H9 (cell line): ENCODE measurements around the gene FBN1. TPM values are rescaled to one million over a fixed set of nuclear protein-coding genes. Genes with fewer than 3 reads are reported as not detected.

Experiments
- DNase-seq: peaks from one replicate; pipeline ENCODE4 v3.0.0-alpha.2; 2017
- H2AFZ ChIP-seq: one replicate; pipeline ENCODE4 v1.6.1; 2013; ENCODE audit warnings: mild to moderate bottlenecking, low read length, control low read depth, moderate library complexity
- H2AK5ac ChIP-seq: 2 replicates; pipeline ENCODE4 v1.6.1; 2013; ENCODE audit warnings: low read length, control low read depth, mixed read lengths; ENCODE audit not compliant: insufficient read length
- H2BK120ac ChIP-seq: one replicate; pipeline ENCODE4 v1.6.1; 2013; ENCODE audit warnings: low read depth, mild to moderate bottlenecking, low read length, control low read depth, inconsistent platforms; ENCODE audit not compliant: poor library complexity, severe bottlenecking
- H2BK12ac ChIP-seq: 2 replicates; pipeline ENCODE4 v1.6.1; 2013; ENCODE audit warnings: low read length, control low read depth, mixed read lengths, low read depth; ENCODE audit not compliant: insufficient read length
- H2BK15ac ChIP-seq: 2 replicates; pipeline ENCODE4 v1.6.1; 2013; ENCODE audit warnings: low read depth, low read length, control low read depth
- H2BK20ac ChIP-seq: one replicate; pipeline ENCODE4 v1.6.1; 2013; ENCODE audit warnings: low read depth, mild to moderate bottlenecking, low read length, control low read depth, inconsistent platforms; ENCODE audit not compliant: poor library complexity, severe bottlenecking
- H2BK5ac ChIP-seq: 2 replicates; pipeline ENCODE4 v1.6.1; 2013; ENCODE audit warnings: low read length, control low read depth, mixed read lengths; ENCODE audit not compliant: insufficient read length
- H3K14ac ChIP-seq: 2 replicates; pipeline ENCODE4 v1.6.1; 2013; ENCODE audit warnings: low read length, control low read depth; ENCODE audit not compliant: insufficient read depth
- H3K18ac ChIP-seq: 2 replicates; pipeline ENCODE4 v1.6.1; 2013; ENCODE audit warnings: low read depth, mild to moderate bottlenecking, mixed read lengths, low read length, control low read depth; ENCODE audit not compliant: insufficient read length
- H3K23ac ChIP-seq: 2 replicates; pipeline ENCODE4 v1.6.1; 2013; ENCODE audit warnings: low read length, control low read depth, mixed read lengths, low read depth; ENCODE audit not compliant: insufficient read length
- H3K23me2 ChIP-seq: 2 replicates; pipeline ENCODE4 v1.6.1; 2013; ENCODE audit warnings: low read depth, mild to moderate bottlenecking, mixed read lengths, low read length, control low read depth; ENCODE audit not compliant: insufficient read length, poor library complexity, severe bottlenecking
- H3K27ac ChIP-seq: 2 replicates; pipeline ENCODE4 v1.5.1; 2013; ENCODE audit warnings: low read length, control low read depth, mixed read lengths, low read depth; ENCODE audit not compliant: insufficient read length
- H3K27me3 ChIP-seq: 2 replicates; pipeline ENCODE4 v1.6.1; 2013; ENCODE audit warnings: low read length, control low read depth, inconsistent platforms; ENCODE audit not compliant: insufficient read depth
- H3K4ac ChIP-seq: 2 replicates; pipeline ENCODE4 v1.6.1; 2013; ENCODE audit warnings: low read depth, mild to moderate bottlenecking, control low read depth, inconsistent platforms, low read length, moderate library complexity
- H3K4me1 ChIP-seq: 2 replicates; pipeline ENCODE4 v1.6.1; 2013; ENCODE audit warnings: low read length, control low read depth, inconsistent platforms; ENCODE audit not compliant: insufficient read depth
- H3K4me2 ChIP-seq: 2 replicates; pipeline ENCODE4 v1.6.1; 2013; ENCODE audit warnings: low read length, control low read depth, mixed read lengths; ENCODE audit not compliant: insufficient read length, insufficient read depth
- H3K56ac ChIP-seq: 2 replicates; pipeline ENCODE4 v1.6.1; 2013; ENCODE audit warnings: low read depth, mild to moderate bottlenecking, mixed read lengths, low read length, control low read depth; ENCODE audit not compliant: insufficient read length
- H3K79me1 ChIP-seq: 2 replicates; pipeline ENCODE4 v1.6.1; 2013; ENCODE audit warnings: low read depth, mild to moderate bottlenecking, moderate library complexity, low read length, control low read depth, inconsistent platforms; ENCODE audit not compliant: insufficient read depth, poor library complexity, severe bottlenecking
- H3K79me2 ChIP-seq: 2 replicates; pipeline ENCODE4 v1.6.1; 2013; ENCODE audit warnings: low read length, control low read depth, inconsistent platforms; ENCODE audit not compliant: insufficient read depth
- H3K9ac ChIP-seq: 2 replicates; pipeline ENCODE4 v1.6.1; 2013; ENCODE audit warnings: low read length, control low read depth, mixed read lengths; ENCODE audit not compliant: insufficient read length; ENCODE audit errors: extremely low read depth
- H3K9me3 ChIP-seq: one replicate; pipeline ENCODE4 v1.6.1; 2013; ENCODE audit warnings: low read depth, low read length, inconsistent platforms; ENCODE audit not compliant: control insufficient read depth
- H3T11ph ChIP-seq: one replicate; pipeline ENCODE4 v1.6.1; 2013; ENCODE audit warnings: mild to moderate bottlenecking, low read length, control low read depth, inconsistent platforms
- H4K20me1 ChIP-seq: one replicate; pipeline ENCODE4 v1.6.1; 2013; ENCODE audit not compliant: control insufficient read depth, insufficient read length, insufficient read depth
- H4K5ac ChIP-seq: 2 replicates; pipeline ENCODE4 v1.6.1; 2013; ENCODE audit warnings: low read depth, mild to moderate bottlenecking, mixed read lengths, low read length, control low read depth; ENCODE audit not compliant: insufficient read length
- H4K8ac ChIP-seq: replicated peaks from 2 replicates; pipeline ENCODE4 v1.6.1; 2013; ENCODE audit warnings: low read length, control low read depth, mixed read lengths, low read depth; ENCODE audit not compliant: insufficient read length
- H4K91ac ChIP-seq: 2 replicates; pipeline ENCODE4 v1.6.1; 2013; ENCODE audit warnings: low read depth, mild to moderate bottlenecking, moderate library complexity, mixed read lengths, low read length, control low read depth; ENCODE audit not compliant: insufficient read length
- H3K27ac Mint-ChIP-seq, 3 experiments: 2 replicates in 2 of 3; 3 replicates in 1 of 3; pipeline ENCODE4 v1.8.0; 2020 to 2021; ENCODE audit warnings: mixed read lengths in 3 of 3, mild to moderate bottlenecking in 1 of 3, moderate library complexity in 1 of 3
- H3K27me3 Mint-ChIP-seq: 2 replicates; pipeline ENCODE4 v1.8.0; 2021; ENCODE audit warnings: low read depth, mild to moderate bottlenecking, moderate library complexity, mixed read lengths
- H3K36me3 Mint-ChIP-seq, 3 experiments: 2 replicates in 2 of 3; 3 replicates in 1 of 3; pipeline ENCODE4 v1.8.0; 2020 to 2021; ENCODE audit warnings: low read depth in 3 of 3, mixed read lengths in 3 of 3; ENCODE audit not compliant: insufficient read depth in 1 of 3
- H3K4me1 Mint-ChIP-seq, 2 experiments: 2 replicates each; pipeline ENCODE4 v1.8.0; 2020; ENCODE audit warnings: mixed read lengths in 2 of 2
- H3K4me3 Mint-ChIP-seq, 2 experiments: 2 replicates in 1 of 2; 3 replicates in 1 of 2; pipeline ENCODE4 v1.8.0; 2020 to 2021; ENCODE audit warnings: mild to moderate bottlenecking in 2 of 2, mixed read lengths in 2 of 2, moderate library complexity in 1 of 2
- H3K9me3 Mint-ChIP-seq, 2 experiments: 2 replicates in 1 of 2; 3 replicates in 1 of 2; pipeline ENCODE4 v1.8.0; 2020; ENCODE audit warnings: mild to moderate bottlenecking in 2 of 2, mixed read lengths in 2 of 2, moderate library complexity in 1 of 2
- CTCF ChIP-seq: fragments of 200-600 bp; sonication (generic); conservative IDR thresholded peaks from 3 replicates; pipeline ENCODE4 v1.8.0; 2021; ENCODE audit warnings: antibody characterized with exemption, mild to moderate bottlenecking
- WGBS: extraction: QIAGEN DNeasy Blood & Tissue Kit; methylation state at CpG from one replicate; pipeline ENCODE4 v1.1.7; 2013; ENCODE audit warnings: missing lambda C conversion rate, low lambda C conversion rate, mixed read lengths; ENCODE audit not compliant: insufficient read length; ENCODE audit errors: extremely low coverage; 5-methylcytosine and 5-hydroxymethylcytosine counted together
- total RNA-seq: library from RNA; stranded (reverse); gene quantifications from 2 replicates; pipeline ENCODE4 v1.2.1, GENCODE V29; 2021

FBN1 gene
- total RNA-seq, 1 experiment from 2014 or later = 3.6 TPM

- Histone ChIP-seq H3K27me3 (no peaks in the 10 kb centered on the region), H2AFZ (no peak overlapping the region), H3K23ac (no peak overlapping the region), H3K4me2 (no peak overlapping the region), H2BK20ac (no peak overlapping the region), H3K79me2 (no peaks in the 10 kb centered on the region), H2BK5ac (no peak overlapping the region), H4K8ac (no peak overlapping the region), H3K14ac (no peak overlapping the region), H3K4ac (no peak overlapping the region), H2BK120ac (no peak overlapping the region), H3K56ac (no peak overlapping the region), H3T11ph (no peak overlapping the region), H2BK12ac (no peak overlapping the region), H4K5ac (no peak overlapping the region), H3K79me1 (no peaks in the 10 kb centered on the region), H2AK5ac (no peak overlapping the region), H4K91ac (no peak overlapping the region), H4K20me1 (no peaks in the 10 kb centered on the region), H3K4me1 (no peaks in the 10 kb centered on the region), H3K23me2 (no peaks in the 10 kb centered on the region), H2BK15ac (no peak overlapping the region), H3K27ac (no peak overlapping the region), H3K9me3 (no peaks in the 10 kb centered on the region), H3K18ac (no peak overlapping the region), H3K9ac (no peak overlapping the region)
- DNase-seq = no peak
- H3K4me1 Mint-ChIP-seq = no peaks in the 10 kb centered on the region
- no peak for TF ChIP-seq CTCF
- H3K27ac Mint-ChIP-seq = no peak overlapping the region
- no peaks in the 10 kb centered on the region for H3K36me3 Mint-ChIP-seq
- no peaks in the 10 kb centered on the region; the same call in 1 of the 2 replicates for H3K27me3 Mint-ChIP-seq
- H3K9me3 Mint-ChIP-seq = no peaks in the 10 kb centered on the region
- no CpG with 5 or more reads among the region's 5 CpGs for WGBS
- H3K4me3 Mint-ChIP-seq = no peak overlapping the region
These were observed 249.9 kb downstream of the FBN1 start for GRCh38 chr15:48395521-48396011.
